Measurements from ENCODE around the gene HNRNPUL1. TPM values are rescaled to one million over a fixed set of nuclear protein-coding genes. Genes with fewer than 3 reads are reported as not detected.

Gene HNRNPUL1
- total and polyA plus RNA-seq, 10 of the 15 experiments (the other 5 are each of a cell fraction or from before 2014, with no cell fraction given), result 11.1 to 276 (median 117) TPM

DNA sequence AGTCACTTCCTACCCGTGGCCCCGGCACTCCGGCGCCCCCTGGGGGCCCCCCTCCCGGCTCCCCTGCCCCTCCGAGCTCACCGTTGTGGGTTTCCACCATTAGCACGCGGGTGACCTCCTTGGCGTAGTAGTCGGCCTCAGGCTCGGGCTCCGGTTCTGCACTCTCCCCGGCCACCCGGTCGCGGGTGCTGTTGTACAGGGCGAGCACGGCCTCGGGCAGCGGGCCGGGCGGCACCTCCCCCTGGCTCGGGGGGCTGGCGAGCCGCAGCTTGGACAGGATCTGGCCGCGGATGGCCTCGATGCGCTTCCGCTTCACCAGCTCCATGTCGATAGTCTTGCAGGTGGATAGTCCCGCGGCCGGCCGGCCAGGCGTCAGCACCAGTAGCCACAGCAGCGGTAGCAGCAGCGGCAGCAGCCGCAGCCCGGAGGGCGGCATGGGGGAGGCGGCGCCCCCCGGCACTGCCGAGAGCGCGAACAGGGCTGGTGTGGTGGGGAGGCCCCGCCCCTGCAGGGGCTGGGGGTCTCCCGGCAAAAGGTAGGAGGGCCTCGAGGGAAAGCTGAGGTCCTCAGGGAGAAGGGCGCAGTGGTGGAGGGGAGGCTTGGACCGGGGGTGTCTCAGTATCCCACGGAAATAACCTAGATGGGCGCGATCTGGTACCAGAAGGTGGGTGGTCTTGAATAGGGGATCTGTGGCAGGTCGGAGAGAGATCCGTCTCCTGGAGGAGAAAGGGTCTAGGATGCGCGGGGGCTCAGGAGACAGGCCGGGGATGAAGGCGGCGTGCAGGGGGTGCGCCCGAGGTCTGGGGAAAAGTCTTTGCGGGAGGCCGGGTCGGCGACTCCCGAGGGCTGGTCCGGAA is 88.7 kb downstream of the HNRNPUL1 start (continued):
- TF ChIP-seq ETV6 (conservative IDR thresholded peaks at IDR 0.05 in 1 of 2, IDR thresholded peaks at IDR 0.05 in 1 of 2; ENCODE audit: borderline replicate concordance in 1 of 2, low read depth in 1 of 2) (peak in 1 of 2 experiments; percentile 56; a peak in 1 of 4 replicates), JUNB (IDR thresholded peaks at IDR 0.05) (no peak), HCFC1 (IDR thresholded peaks at IDR 0.05; ENCODE audit: low read length) (no peak), MYB (IDR thresholded peaks at IDR 0.05; ENCODE audit: borderline replicate concordance, low read depth, low read length) (no peak), RELA (IDR thresholded peaks at IDR 0.05; ENCODE audit: borderline replicate concordance, partially characterized antibody) (peak; percentile 36), NR2F1 (conservative IDR thresholded peaks at IDR 0.05) (peak; percentile 77), LARP7 (IDR thresholded peaks at IDR 0.05) (peak; percentile 94; the same call in 1 of the 2 replicates), RAD21 (IDR thresholded peaks at IDR 0.05; ENCODE audit: insufficient read depth, low read depth, low read length) (peak; percentile 54), BHLHE40 (IDR thresholded peaks at IDR 0.05; ENCODE audit: borderline replicate concordance in 1 of 2, low read depth in 2 of 2, low read length in 1 of 2) (peak; percentile 50 to 61; a peak in 2 of 4 replicates), RCOR1 (conservative IDR thresholded peaks at IDR 0.05; ENCODE audit: low read depth, low read length) (0 out of 2 replicates have a peak, but pooled peaks have one; percentile 20)
- TF ChIP-seq, protein P1, sequence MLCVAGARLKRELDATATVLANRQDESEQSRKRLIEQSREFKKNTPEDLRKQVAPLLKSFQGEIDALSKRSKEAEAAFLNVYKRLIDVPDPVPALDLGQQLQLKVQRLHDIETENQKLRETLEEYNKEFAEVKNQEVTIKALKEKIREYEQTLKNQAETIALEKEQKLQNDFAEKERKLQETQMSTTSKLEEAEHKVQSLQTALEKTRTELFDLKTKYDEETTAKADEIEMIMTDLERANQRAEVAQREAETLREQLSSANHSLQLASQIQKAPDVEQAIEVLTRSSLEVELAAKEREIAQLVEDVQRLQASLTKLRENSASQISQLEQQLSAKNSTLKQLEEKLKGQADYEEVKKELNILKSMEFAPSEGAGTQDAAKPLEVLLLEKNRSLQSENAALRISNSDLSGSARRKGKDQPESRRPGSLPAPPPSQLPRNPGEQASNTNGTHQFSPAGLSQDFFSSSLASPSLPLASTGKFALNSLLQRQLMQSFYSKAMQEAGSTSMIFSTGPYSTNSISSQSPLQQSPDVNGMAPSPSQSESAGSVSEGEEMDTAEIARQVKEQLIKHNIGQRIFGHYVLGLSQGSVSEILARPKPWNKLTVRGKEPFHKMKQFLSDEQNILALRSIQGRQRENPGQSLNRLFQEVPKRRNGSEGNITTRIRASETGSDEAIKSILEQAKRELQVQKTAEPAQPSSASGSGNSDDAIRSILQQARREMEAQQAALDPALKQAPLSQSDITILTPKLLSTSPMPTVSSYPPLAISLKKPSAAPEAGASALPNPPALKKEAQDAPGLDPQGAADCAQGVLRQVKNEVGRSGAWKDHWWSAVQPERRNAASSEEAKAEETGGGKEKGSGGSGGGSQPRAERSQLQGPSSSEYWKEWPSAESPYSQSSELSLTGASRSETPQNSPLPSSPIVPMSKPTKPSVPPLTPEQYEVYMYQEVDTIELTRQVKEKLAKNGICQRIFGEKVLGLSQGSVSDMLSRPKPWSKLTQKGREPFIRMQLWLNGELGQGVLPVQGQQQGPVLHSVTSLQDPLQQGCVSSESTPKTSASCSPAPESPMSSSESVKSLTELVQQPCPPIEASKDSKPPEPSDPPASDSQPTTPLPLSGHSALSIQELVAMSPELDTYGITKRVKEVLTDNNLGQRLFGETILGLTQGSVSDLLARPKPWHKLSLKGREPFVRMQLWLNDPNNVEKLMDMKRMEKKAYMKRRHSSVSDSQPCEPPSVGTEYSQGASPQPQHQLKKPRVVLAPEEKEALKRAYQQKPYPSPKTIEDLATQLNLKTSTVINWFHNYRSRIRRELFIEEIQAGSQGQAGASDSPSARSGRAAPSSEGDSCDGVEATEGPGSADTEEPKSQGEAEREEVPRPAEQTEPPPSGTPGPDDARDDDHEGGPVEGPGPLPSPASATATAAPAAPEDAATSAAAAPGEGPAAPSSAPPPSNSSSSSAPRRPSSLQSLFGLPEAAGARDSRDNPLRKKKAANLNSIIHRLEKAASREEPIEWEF (IDR thresholded peaks at IDR 0.05; ENCODE audit: insufficient replicate concordance, low read depth, low read length), result no peak
- TF ChIP-seq, protein P2, sequence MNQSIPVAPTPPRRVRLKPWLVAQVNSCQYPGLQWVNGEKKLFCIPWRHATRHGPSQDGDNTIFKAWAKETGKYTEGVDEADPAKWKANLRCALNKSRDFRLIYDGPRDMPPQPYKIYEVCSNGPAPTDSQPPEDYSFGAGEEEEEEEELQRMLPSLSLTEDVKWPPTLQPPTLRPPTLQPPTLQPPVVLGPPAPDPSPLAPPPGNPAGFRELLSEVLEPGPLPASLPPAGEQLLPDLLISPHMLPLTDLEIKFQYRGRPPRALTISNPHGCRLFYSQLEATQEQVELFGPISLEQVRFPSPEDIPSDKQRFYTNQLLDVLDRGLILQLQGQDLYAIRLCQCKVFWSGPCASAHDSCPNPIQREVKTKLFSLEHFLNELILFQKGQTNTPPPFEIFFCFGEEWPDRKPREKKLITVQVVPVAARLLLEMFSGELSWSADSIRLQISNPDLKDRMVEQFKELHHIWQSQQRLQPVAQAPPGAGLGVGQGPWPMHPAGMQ (IDR thresholded peaks at IDR 0.05; ENCODE audit: borderline replicate concordance), result no peak
- TF ChIP-seq, protein P3, sequence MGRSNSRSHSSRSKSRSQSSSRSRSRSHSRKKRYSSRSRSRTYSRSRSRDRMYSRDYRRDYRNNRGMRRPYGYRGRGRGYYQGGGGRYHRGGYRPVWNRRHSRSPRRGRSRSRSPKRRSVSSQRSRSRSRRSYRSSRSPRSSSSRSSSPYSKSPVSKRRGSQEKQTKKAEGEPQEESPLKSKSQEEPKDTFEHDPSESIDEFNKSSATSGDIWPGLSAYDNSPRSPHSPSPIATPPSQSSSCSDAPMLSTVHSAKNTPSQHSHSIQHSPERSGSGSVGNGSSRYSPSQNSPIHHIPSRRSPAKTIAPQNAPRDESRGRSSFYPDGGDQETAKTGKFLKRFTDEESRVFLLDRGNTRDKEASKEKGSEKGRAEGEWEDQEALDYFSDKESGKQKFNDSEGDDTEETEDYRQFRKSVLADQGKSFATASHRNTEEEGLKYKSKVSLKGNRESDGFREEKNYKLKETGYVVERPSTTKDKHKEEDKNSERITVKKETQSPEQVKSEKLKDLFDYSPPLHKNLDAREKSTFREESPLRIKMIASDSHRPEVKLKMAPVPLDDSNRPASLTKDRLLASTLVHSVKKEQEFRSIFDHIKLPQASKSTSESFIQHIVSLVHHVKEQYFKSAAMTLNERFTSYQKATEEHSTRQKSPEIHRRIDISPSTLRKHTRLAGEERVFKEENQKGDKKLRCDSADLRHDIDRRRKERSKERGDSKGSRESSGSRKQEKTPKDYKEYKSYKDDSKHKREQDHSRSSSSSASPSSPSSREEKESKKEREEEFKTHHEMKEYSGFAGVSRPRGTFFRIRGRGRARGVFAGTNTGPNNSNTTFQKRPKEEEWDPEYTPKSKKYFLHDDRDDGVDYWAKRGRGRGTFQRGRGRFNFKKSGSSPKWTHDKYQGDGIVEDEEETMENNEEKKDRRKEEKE (IDR thresholded peaks at IDR 0.05), result no peak
- TF ChIP-seq, protein P4, sequence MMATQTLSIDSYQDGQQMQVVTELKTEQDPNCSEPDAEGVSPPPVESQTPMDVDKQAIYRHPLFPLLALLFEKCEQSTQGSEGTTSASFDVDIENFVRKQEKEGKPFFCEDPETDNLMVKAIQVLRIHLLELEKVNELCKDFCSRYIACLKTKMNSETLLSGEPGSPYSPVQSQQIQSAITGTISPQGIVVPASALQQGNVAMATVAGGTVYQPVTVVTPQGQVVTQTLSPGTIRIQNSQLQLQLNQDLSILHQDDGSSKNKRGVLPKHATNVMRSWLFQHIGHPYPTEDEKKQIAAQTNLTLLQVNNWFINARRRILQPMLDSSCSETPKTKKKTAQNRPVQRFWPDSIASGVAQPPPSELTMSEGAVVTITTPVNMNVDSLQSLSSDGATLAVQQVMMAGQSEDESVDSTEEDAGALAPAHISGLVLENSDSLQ (IDR thresholded peaks at IDR 0.05), result no peak
